Measurements from ENCODE around the gene WDR37. TPM values are rescaled to one million over a fixed set of nuclear protein-coding genes. Genes with fewer than 3 reads are reported as not detected.

WDR37 gene
- total and polyA plus RNA-seq, 2 donors from 2014 or later, result 6.0 to 23.5 TPM

DNA sequence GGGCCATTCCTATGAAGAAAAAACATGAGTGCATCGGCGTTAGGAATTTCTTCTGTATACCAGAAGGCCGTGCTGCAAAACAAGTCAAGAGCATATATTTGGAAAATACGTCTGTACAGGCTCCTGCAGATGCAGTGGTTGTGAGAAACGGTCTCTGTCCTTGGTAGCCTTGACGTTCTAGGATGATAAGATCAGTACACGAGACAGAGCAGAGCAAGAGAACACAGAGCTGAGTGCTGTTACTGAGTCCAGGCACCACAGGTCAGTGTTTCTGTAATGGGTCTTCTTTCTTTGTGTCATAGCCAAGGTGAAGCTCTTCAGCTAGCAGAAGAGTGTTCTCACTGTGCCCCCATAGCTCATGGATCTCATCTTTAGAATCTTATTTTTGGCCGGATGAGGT lies 62.8 kb downstream of the WDR37 start:
- Histone ChIP-seq H3K27me3 (ENCODE audit: control insufficient read depth, insufficient read depth, low read length) (no peaks in the 10 kb centered on the region), H3K36me3 (ENCODE audit: control insufficient read depth in 2 of 3, insufficient read depth in 3 of 3, low read length in 3 of 3) (peaks cover 3 to 49% (median 30%) of the 10 kb centered on the region in 3 donors), H3K4me3 (ENCODE audit: low read length in 3 of 3) (no peak overlapping the region), H3K9ac (ENCODE audit: low read length in 3 of 3) (no peak overlapping the region), H3K9me3 (ENCODE audit: control insufficient read depth in 2 of 3, insufficient read depth in 1 of 3, low read length in 3 of 3) (no peaks in the 10 kb centered on the region), H3K4me1 (ENCODE audit: control insufficient read depth in 2 of 3, insufficient read depth in 2 of 3, low read depth in 1 of 3, low read length in 3 of 3) (no peaks in the 10 kb centered on the region), H3K27ac (ENCODE audit: low read depth in 2 of 2, low read length in 2 of 2) (no peak overlapping the region)
- no peak for DNase-seq
- FAIRE-seq, result no peak
- intact Hi-C loops (cut with DNase I), result no loop called here
- TF ChIP-seq, protein P1, sequence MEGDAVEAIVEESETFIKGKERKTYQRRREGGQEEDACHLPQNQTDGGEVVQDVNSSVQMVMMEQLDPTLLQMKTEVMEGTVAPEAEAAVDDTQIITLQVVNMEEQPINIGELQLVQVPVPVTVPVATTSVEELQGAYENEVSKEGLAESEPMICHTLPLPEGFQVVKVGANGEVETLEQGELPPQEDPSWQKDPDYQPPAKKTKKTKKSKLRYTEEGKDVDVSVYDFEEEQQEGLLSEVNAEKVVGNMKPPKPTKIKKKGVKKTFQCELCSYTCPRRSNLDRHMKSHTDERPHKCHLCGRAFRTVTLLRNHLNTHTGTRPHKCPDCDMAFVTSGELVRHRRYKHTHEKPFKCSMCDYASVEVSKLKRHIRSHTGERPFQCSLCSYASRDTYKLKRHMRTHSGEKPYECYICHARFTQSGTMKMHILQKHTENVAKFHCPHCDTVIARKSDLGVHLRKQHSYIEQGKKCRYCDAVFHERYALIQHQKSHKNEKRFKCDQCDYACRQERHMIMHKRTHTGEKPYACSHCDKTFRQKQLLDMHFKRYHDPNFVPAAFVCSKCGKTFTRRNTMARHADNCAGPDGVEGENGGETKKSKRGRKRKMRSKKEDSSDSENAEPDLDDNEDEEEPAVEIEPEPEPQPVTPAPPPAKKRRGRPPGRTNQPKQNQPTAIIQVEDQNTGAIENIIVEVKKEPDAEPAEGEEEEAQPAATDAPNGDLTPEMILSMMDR (IDR thresholded peaks at IDR 0.05; ENCODE audit: borderline replicate concordance, extremely low read depth, insufficient read depth), result no peak

- TF ChIP-seq, protein P1 (IDR thresholded peaks at IDR 0.05; ENCODE audit: borderline replicate concordance, extremely low read depth, insufficient read depth), result no peak
- Histone ChIP-seq H3K4me1 (ENCODE audit: control insufficient read depth in 2 of 3, insufficient read depth in 2 of 3, low read depth in 1 of 3, low read length in 3 of 3) (no peaks in the 10 kb centered on the region), H3K36me3 (ENCODE audit: control insufficient read depth in 2 of 3, insufficient read depth in 3 of 3, low read length in 3 of 3) (peaks cover 3 to 54% (median 33%) of the 10 kb centered on the region in 3 donors)
Measured at GRCh38 chr10:1119501-1119900, 63.3 kb downstream of the WDR37 start.

GRCh38 chr10:1120306-1120705 lies 64.1 kb downstream of the WDR37 start:
- intact Hi-C loops (cut with DNase I), result no loop called here
- H3K9ac ChIP-seq (ENCODE audit: low read length in 3 of 3), result no peak overlapping the region
- H3K4me3 ChIP-seq (ENCODE audit: low read length in 3 of 3), result no peak overlapping the region
- no peaks in the 10 kb centered on the region for H3K9me3 ChIP-seq (ENCODE audit: control insufficient read depth in 2 of 3, insufficient read depth in 1 of 3, low read length in 3 of 3)
- TF ChIP-seq, protein P1 (IDR thresholded peaks at IDR 0.05; ENCODE audit: borderline replicate concordance, extremely low read depth, insufficient read depth), result no peak
- FAIRE-seq, result no peak
- H3K4me1 ChIP-seq (ENCODE audit: control insufficient read depth in 2 of 3, insufficient read depth in 2 of 3, low read depth in 1 of 3, low read length in 3 of 3), result no peaks in the 10 kb centered on the region
- peak in 3 of 5 donors; percentile 22 to 50 (median 35) for DNase-seq
- H3K27ac ChIP-seq (ENCODE audit: low read depth in 2 of 2, low read length in 2 of 2), result no peak overlapping the region
- H3K27me3 ChIP-seq (ENCODE audit: control insufficient read depth, insufficient read depth, low read length), result no peaks in the 10 kb centered on the region
- H3K36me3 ChIP-seq (ENCODE audit: control insufficient read depth in 2 of 3, insufficient read depth in 3 of 3, low read length in 3 of 3), result peaks cover 3 to 62% (median 34%) of the 10 kb centered on the region in 3 donors

More at GRCh38 chr10:1119501-1119900, 63.3 kb downstream of the WDR37 start:
- DNase-seq (no peak), FAIRE-seq (no peak)
- Histone ChIP-seq H3K27me3 (ENCODE audit: control insufficient read depth, insufficient read depth, low read length) (no peaks in the 10 kb centered on the region), H3K9me3 (ENCODE audit: control insufficient read depth in 2 of 3, insufficient read depth in 1 of 3, low read length in 3 of 3) (no peaks in the 10 kb centered on the region), H3K4me3 (ENCODE audit: low read length in 3 of 3) (no peak overlapping the region), H3K27ac (ENCODE audit: low read depth in 2 of 2, low read length in 2 of 2) (no peak overlapping the region), H3K9ac (ENCODE audit: low read length in 3 of 3) (no peak overlapping the region)
- intact Hi-C loops (cut with DNase I), result no loop called here

DNA sequence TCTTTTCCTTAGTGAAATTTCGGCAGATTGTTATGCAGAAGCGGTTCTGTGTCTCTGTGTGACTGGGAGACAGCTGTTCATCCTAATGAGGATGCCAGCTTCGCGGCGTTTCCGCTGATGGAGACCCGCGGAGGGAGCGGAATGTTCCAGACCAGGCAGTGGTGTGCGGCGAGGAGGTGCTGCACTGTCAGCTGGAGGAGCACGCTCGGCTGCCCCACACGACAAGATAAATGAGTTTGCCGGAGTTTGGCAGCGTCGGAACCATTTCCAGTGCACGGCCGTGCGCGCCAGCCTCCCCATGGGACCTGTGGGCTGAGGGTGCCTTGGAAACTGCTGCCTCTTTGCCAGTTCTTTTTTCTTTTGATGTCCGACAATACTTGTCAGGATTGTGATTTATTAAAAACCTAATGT lies 64.6 kb downstream of the WDR37 start:
- H3K27me3 ChIP-seq (ENCODE audit: control insufficient read depth, insufficient read depth, low read length), result no peaks in the 10 kb centered on the region
- no peaks in the 10 kb centered on the region for H3K9me3 ChIP-seq (ENCODE audit: control insufficient read depth in 2 of 3, insufficient read depth in 1 of 3, low read length in 3 of 3)
- H3K36me3 ChIP-seq (ENCODE audit: control insufficient read depth in 2 of 3, insufficient read depth in 3 of 3, low read length in 3 of 3), result peaks cover 3 to 67% (median 34%) of the 10 kb centered on the region in 3 donors
- TF ChIP-seq, protein P1 (IDR thresholded peaks at IDR 0.05; ENCODE audit: borderline replicate concordance, extremely low read depth, insufficient read depth), result no peak
- no peak for FAIRE-seq
- DNase-seq, result peak in 4 of 5 donors; percentile 81 to 86 (median 85)
- H3K9ac ChIP-seq (ENCODE audit: low read length in 3 of 3), result no peak overlapping the region
- intact Hi-C loops (cut with DNase I), result no loop called here
- H3K27ac ChIP-seq (ENCODE audit: low read depth in 2 of 2, low read length in 2 of 2), result no peak overlapping the region
- H3K4me3 ChIP-seq (ENCODE audit: low read length in 3 of 3), result no peak overlapping the region
- no peaks in the 10 kb centered on the region for H3K4me1 ChIP-seq (ENCODE audit: control insufficient read depth in 2 of 3, insufficient read depth in 2 of 3, low read depth in 1 of 3, low read length in 3 of 3)

All from kidney (tissue), 14 donors.